Measurements from ENCODE around the gene RXRB.

RXRB gene

DNA sequence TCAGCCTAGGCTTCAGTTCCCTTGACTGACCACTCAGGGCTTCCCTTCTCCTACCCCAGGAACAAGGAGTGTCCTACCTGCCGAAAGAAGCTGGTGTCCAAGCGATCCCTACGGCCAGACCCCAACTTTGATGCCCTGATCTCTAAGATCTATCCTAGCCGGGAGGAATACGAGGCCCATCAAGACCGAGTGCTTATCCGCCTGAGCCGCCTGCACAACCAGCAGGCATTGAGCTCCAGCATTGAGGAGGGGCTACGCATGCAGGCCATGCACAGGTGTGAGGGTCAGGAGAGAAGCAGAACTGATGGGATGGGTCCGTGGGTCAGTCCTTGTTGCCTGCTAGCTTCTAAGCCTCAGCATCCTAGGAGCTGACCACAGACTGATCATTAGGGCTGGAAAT is 9.4 kb upstream of the RXRB start:
- H3K9ac ChIP-seq (ENCODE audit: low read length): no peak overlapping the region
- H3K9me3 ChIP-seq (ENCODE audit: control insufficient read depth, low read depth, low read length): no peaks in the 10 kb centered on the region
- H3K36me3 ChIP-seq (ENCODE audit: control insufficient read depth, low read depth, low read length): peaks cover 9% of the 10 kb centered on the region
- peaks cover 16% of the 10 kb centered on the region for H3K4me1 ChIP-seq (ENCODE audit: control insufficient read depth, low read depth, low read length)
- H3K27me3 ChIP-seq (ENCODE audit: control insufficient read depth, insufficient read depth, low read length): peaks cover 73% of the 10 kb centered on the region
- no peak overlapping the region for H3K4me3 ChIP-seq (ENCODE audit: low read length)
- no peak overlapping the region for H3K27ac ChIP-seq (ENCODE audit: low read length)

DNA sequence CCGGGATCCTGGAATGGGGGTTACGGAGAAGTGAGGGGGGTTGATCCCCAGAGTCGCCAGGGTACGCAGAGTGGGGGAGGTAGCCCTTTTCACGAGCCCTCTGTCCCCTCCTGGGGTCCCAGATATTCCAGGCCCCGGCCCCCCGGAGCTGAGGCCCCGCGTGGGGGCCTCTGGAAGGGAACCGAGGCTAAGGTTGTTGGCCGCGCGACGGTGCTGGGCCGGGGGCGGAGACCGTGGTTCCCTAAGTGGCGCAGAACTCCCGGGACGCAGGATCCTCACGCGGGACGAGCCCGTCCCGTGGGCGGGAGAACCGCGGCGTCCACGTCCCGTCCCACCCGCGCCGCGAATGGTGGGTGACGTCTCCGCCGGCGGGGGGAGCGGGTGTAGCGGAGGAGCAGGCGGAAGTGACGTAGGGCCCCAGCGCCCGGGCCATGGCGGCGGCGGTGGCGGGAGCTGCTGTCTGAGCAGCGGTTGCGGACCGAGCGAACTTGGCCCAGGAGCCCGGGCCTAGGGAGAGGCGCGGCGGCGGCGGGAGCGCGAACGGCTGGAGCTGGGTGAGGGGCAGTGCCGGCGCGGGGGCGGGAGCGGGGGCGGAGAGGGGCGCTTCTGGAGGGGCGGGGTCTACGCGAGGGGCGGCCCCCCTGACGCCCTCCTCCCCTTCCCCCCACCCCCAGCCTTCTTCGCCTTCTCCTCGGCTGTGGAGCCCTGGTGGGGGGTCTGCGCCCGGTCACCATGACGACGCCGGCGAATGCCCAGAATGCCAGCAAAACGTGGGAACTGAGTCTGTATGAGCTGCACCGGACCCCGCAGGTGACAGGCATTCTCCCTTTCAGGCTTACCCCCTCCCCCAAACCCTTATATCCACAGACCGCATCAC is 7.9 kb upstream of the RXRB start, which contains the start of gene RING1:
RING1 (plus strand) TSS at position 410 of the 877 bp plus-strand sequence; CDS start at position 733, 323 bp downstream.
- Histone ChIP-seq H3K27me3 (ENCODE audit: control insufficient read depth, insufficient read depth, low read length) (peaks cover 57% of the 10 kb centered on the region), H3K27ac (ENCODE audit: low read length) (no peak within 1 kb of the TSS), H3K4me1 (ENCODE audit: control insufficient read depth, low read depth, low read length) (peaks cover 20% of the 10 kb centered on the region), H3K9me3 (ENCODE audit: control insufficient read depth, low read depth, low read length) (no peaks in the 10 kb centered on the region), H3K36me3 (ENCODE audit: control insufficient read depth, low read depth, low read length) (peaks cover 12% of the 10 kb centered on the region), H3K4me3 (ENCODE audit: low read length) (peak within 1 kb of the TSS; percentile 80), H3K9ac (ENCODE audit: low read length) (peak within 1 kb of the TSS; percentile 74)

GRCh38 chr6:33207552-33208090 is 7.2 kb upstream of the RXRB start:
- Histone ChIP-seq H3K27me3 (ENCODE audit: control insufficient read depth, insufficient read depth, low read length) (peaks cover 50% of the 10 kb centered on the region), H3K9ac (ENCODE audit: low read length) (peak overlapping the region; percentile 74), H3K36me3 (ENCODE audit: control insufficient read depth, low read depth, low read length) (peaks cover 19% of the 10 kb centered on the region), H3K9me3 (ENCODE audit: control insufficient read depth, low read depth, low read length) (no peaks in the 10 kb centered on the region), H3K4me1 (ENCODE audit: control insufficient read depth, low read depth, low read length) (peaks cover 18% of the 10 kb centered on the region), H3K4me3 (ENCODE audit: low read length) (peak overlapping the region; percentile 80), H3K27ac (ENCODE audit: low read length) (no peak overlapping the region)

- Histone ChIP-seq H3K4me3 (ENCODE audit: low read length) (peak overlapping the region; percentile 80), H3K27me3 (ENCODE audit: control insufficient read depth, insufficient read depth, low read length) (peaks cover 44% of the 10 kb centered on the region), H3K36me3 (ENCODE audit: control insufficient read depth, low read depth, low read length) (peaks cover 25% of the 10 kb centered on the region), H3K4me1 (ENCODE audit: control insufficient read depth, low read depth, low read length) (peaks cover 17% of the 10 kb centered on the region), H3K9me3 (ENCODE audit: control insufficient read depth, low read depth, low read length) (no peaks in the 10 kb centered on the region), H3K9ac (ENCODE audit: low read length) (peak overlapping the region; percentile 74), H3K27ac (ENCODE audit: low read length) (no peak overlapping the region)
These were observed 6.5 kb upstream of the RXRB start for GRCh38 chr6:33206864-33207551.

GRCh38 chr6:33206027-33206863 is 5.8 kb upstream of the RXRB start:
- Histone ChIP-seq H3K4me1 (ENCODE audit: control insufficient read depth, low read depth, low read length) (peaks cover 17% of the 10 kb centered on the region), H3K36me3 (ENCODE audit: control insufficient read depth, low read depth, low read length) (peaks cover 28% of the 10 kb centered on the region), H3K9ac (ENCODE audit: low read length) (no peak overlapping the region), H3K27ac (ENCODE audit: low read length) (no peak overlapping the region), H3K4me3 (ENCODE audit: low read length) (no peak overlapping the region), H3K9me3 (ENCODE audit: control insufficient read depth, low read depth, low read length) (no peaks in the 10 kb centered on the region), H3K27me3 (ENCODE audit: control insufficient read depth, insufficient read depth, low read length) (peaks cover 38% of the 10 kb centered on the region)

DNA sequence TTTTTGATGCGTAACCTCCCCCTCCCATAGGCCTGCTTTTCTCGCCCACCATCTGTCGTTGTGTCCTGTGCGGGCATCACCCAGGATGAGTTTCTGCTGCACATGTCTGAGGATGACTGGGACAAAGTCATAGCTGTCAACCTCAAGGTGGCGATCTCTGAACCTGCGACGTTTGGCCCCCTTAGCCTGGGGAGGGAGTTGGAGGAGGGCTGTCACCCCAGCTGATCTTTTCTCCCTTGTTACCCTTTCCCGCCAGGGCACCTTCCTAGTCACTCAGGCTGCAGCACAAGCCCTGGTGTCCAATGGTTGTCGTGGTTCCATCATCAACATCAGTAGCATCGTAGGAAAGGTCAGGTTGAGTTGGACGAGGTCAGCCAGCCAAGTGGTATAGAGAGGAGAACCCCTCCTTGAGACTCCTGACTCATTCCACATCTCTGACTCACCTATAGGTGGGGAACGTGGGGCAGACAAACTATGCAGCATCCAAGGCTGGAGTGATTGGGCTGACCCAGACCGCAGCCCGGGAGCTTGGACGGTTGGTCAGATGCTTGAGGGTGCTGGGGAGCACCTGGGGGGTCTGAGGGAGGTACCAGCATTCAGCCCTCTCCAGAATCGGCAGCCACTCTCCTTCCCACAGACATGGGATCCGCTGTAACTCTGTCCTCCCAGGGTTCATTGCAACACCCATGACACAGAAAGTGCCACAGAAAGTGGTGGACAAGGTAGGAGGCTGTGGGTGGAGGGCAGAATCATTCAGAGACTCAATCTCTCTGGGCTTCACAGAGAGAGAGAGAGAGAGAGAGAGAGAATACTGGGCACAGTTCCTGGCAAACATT is 4.9 kb upstream of the RXRB start:
- Histone ChIP-seq H3K4me1 (ENCODE audit: control insufficient read depth, low read depth, low read length) (peaks cover 17% of the 10 kb centered on the region), H3K9me3 (ENCODE audit: control insufficient read depth, low read depth, low read length) (no peaks in the 10 kb centered on the region), H3K27ac (ENCODE audit: low read length) (no peak overlapping the region), H3K9ac (ENCODE audit: low read length) (peak overlapping the region; percentile 49), H3K36me3 (ENCODE audit: control insufficient read depth, low read depth, low read length) (peaks cover 23% of the 10 kb centered on the region), H3K4me3 (ENCODE audit: low read length) (peak overlapping the region; percentile 77), H3K27me3 (ENCODE audit: control insufficient read depth, insufficient read depth, low read length) (peaks cover 31% of the 10 kb centered on the region)

DNA sequence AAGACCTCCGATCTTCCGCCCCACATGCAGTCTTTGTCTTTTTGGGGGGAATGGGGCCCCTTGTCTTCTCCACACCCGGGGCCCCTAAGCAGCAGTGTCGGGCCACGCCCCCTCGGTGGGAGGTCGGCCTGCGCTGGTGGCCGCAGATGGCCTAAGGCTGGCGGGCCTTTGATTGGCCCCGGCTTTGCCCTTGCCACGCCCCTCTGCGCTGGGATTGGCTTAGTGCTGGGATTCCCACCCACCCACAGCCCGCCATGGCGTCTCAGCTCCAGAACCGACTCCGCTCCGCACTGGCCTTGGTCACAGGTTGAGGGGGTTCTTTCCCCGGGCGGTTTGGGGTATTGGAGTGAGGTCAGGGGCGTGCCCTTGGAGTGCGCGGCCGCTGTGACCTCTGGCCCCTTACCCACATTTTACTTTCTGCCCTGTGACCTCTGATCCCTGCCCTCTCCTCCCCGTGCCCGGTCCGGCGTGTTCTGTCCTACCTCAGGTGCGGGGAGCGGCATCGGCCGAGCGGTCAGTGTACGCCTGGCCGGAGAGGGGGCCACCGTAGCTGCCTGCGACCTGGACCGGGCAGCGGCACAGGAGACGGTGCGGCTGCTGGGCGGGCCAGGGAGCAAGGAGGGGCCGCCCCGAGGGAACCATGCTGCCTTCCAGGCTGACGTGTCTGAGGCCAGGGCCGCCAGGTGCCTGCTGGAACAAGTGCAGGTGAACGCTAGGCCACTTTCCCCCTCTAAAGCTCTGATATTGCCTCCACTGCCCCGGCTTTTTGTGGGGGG is 4.1 kb upstream of the RXRB start, which contains the start of gene HSD17B8:
HSD17B8 (plus strand) TSS at position 241 of the 776 bp plus-strand sequence; CDS start at position 255, 14 bp downstream.
- Histone ChIP-seq H3K36me3 (ENCODE audit: control insufficient read depth, low read depth, low read length) (peaks cover 18% of the 10 kb centered on the region), H3K4me3 (ENCODE audit: low read length) (peak within 1 kb of the TSS; percentile 77), H3K4me1 (ENCODE audit: control insufficient read depth, low read depth, low read length) (peaks cover 18% of the 10 kb centered on the region), H3K9ac (ENCODE audit: low read length) (peak within 1 kb of the TSS; percentile 49), H3K27ac (ENCODE audit: low read length) (no peak within 1 kb of the TSS), H3K9me3 (ENCODE audit: control insufficient read depth, low read depth, low read length) (no peaks in the 10 kb centered on the region), H3K27me3 (ENCODE audit: control insufficient read depth, insufficient read depth, low read length) (peaks cover 31% of the 10 kb centered on the region)

- H3K27ac ChIP-seq (ENCODE audit: low read length): no peak overlapping the region
- H3K9ac ChIP-seq (ENCODE audit: low read length): no peak overlapping the region
- H3K36me3 ChIP-seq (ENCODE audit: control insufficient read depth, low read depth, low read length): peaks cover 18% of the 10 kb centered on the region
- peaks cover 22% of the 10 kb centered on the region for H3K4me1 ChIP-seq (ENCODE audit: control insufficient read depth, low read depth, low read length)
- H3K4me3 ChIP-seq (ENCODE audit: low read length): peak overlapping the region; percentile 77
- H3K27me3 ChIP-seq (ENCODE audit: control insufficient read depth, insufficient read depth, low read length): peaks cover 31% of the 10 kb centered on the region
- H3K9me3 ChIP-seq (ENCODE audit: control insufficient read depth, low read depth, low read length): no peaks in the 10 kb centered on the region
These were observed 3.6 kb upstream of the RXRB start for GRCh38 chr6:33204165-33204414.

- Histone ChIP-seq H3K27ac (ENCODE audit: low read length) (no peak overlapping the region), H3K4me1 (ENCODE audit: control insufficient read depth, low read depth, low read length) (peaks cover 22% of the 10 kb centered on the region), H3K9ac (ENCODE audit: low read length) (no peak overlapping the region), H3K27me3 (ENCODE audit: control insufficient read depth, insufficient read depth, low read length) (peaks cover 31% of the 10 kb centered on the region), H3K36me3 (ENCODE audit: control insufficient read depth, low read depth, low read length) (peaks cover 18% of the 10 kb centered on the region), H3K4me3 (ENCODE audit: low read length) (peak overlapping the region; percentile 77), H3K9me3 (ENCODE audit: control insufficient read depth, low read depth, low read length) (no peaks in the 10 kb centered on the region)
These were observed 3.1 kb upstream of the RXRB start for GRCh38 chr6:33203443-33204164.

All from iPS-18a (cell line).